Esophagus (tissue), 2 donors: ENCODE measurements around the gene MAML1. TPM values are rescaled to one million over a fixed set of nuclear protein-coding genes. Genes with fewer than 3 reads are reported as not detected.
A peak's percentile ranks its signal among the peaks of the same experiment; 100 is the strongest.

Experiments used
- H3K27ac ChIP-seq, 2 donors: one replicate each; pipeline ENCODE4 v1.5.1; 2013; ENCODE audit warnings: low read depth in 2 of 2, mild to moderate bottlenecking in 2 of 2, inconsistent platforms in 1 of 2, low read length in 1 of 2, moderate library complexity in 1 of 2
- H3K27me3 ChIP-seq, 2 donors: one replicate each; pipeline ENCODE4 v1.6.1; 2013; ENCODE audit warnings: low read length in 2 of 2, control low read depth in 1 of 2, mild to moderate bottlenecking in 1 of 2; ENCODE audit not compliant: insufficient read depth in 2 of 2, control insufficient read depth in 1 of 2
- H3K36me3 ChIP-seq, 2 donors: one replicate each; pipeline ENCODE4 v1.6.1; 2013; ENCODE audit warnings: low read length in 1 of 2; ENCODE audit not compliant: control insufficient read depth in 2 of 2, insufficient read depth in 2 of 2
- H3K4me1 ChIP-seq, 2 donors: one replicate each; pipeline ENCODE4 v1.6.1; 2013; ENCODE audit warnings: low read length in 1 of 2; ENCODE audit not compliant: control insufficient read depth in 2 of 2, insufficient read depth in 2 of 2
- H3K4me3 ChIP-seq, 2 donors: one replicate each; pipeline ENCODE4 v1.5.1; 2013; ENCODE audit warnings: low read length in 2 of 2, mild to moderate bottlenecking in 2 of 2, low read depth in 1 of 2, moderate library complexity in 1 of 2
- H3K9me3 ChIP-seq, 2 donors: one replicate each; pipeline ENCODE4 v1.6.1; 2013; ENCODE audit warnings: mild to moderate bottlenecking in 2 of 2, low read depth in 1 of 2, low read length in 1 of 2, moderate library complexity in 1 of 2; ENCODE audit not compliant: control insufficient read depth in 2 of 2, insufficient read depth in 1 of 2
- WGBS, 2 donors: extraction: QIAGEN DNeasy Blood & Tissue Kit; methylation state at CpG; one replicate each; pipeline ENCODE4 v1.1.7; 2013; 5-methylcytosine and 5-hydroxymethylcytosine counted together
- polyA plus RNA-seq, 2 donors: library from polyadenylated mRNA; stranded (reverse); fragments of 200-250 nt; gene quantifications; one replicate each; pipeline ENCODE4 v1.2.3, GENCODE V29; 2013
- donor health status: healthy with polysubstance abuse.
- donor health status: Bipolar disorder and iron deficiency.

The MAML1 gene
- polyA plus RNA-seq, 2 donors: 7.1 to 7.9 TPM

- WGBS, 2 donors: 67 to 73% methylated on average over 21 of the region's 21 CpGs
- peak overlapping the region; percentile 82 to 91 for H3K27ac ChIP-seq
Observed at GRCh38 chr5:179796877-179797608, 64.4 kb downstream of the MAML1 start.

GRCh38 chr5:179797741-179798140 lies 65.1 kb downstream of the MAML1 start:
- WGBS, 2 donors: 84 to 87% methylated on average over 26 to 30 of the region's 30 CpGs
- no peaks in the 10 kb centered on the region for H3K9me3 ChIP-seq
- H3K4me3 ChIP-seq: no peak overlapping the region
- no peaks in the 10 kb centered on the region for H3K27me3 ChIP-seq
- H3K4me1 ChIP-seq: peaks cover 3 to 30% of the 10 kb centered on the region in 2 donors
- H3K36me3 ChIP-seq: peaks cover 4 to 34% of the 10 kb centered on the region in 2 donors
- no peak overlapping the region for H3K27ac ChIP-seq

More at GRCh38 chr5:179796877-179797608, 64.4 kb downstream of the MAML1 start:
- no peak overlapping the region for H3K4me3 ChIP-seq
- H3K4me1 ChIP-seq: peaks cover 3 to 24% of the 10 kb centered on the region in 2 donors
- H3K9me3 ChIP-seq: no peaks in the 10 kb centered on the region
- H3K36me3 ChIP-seq: peaks cover 4 to 34% of the 10 kb centered on the region in 2 donors
- H3K27me3 ChIP-seq: no peaks in the 10 kb centered on the region

GRCh38 chr5:179798144-179798770 lies 65.6 kb downstream of the MAML1 start:
- no peak overlapping the region for H3K4me3 ChIP-seq
- H3K27ac ChIP-seq: no peak overlapping the region
- 92 to 93% methylated on average over 23 of the region's 23 CpGs for WGBS, 2 donors
- peaks cover 4 to 34% of the 10 kb centered on the region in 2 donors for H3K36me3 ChIP-seq
- H3K27me3 ChIP-seq: no peaks in the 10 kb centered on the region
- H3K9me3 ChIP-seq: no peaks in the 10 kb centered on the region
- H3K4me1 ChIP-seq: peaks cover 3 to 34% of the 10 kb centered on the region in 2 donors

GRCh38 chr5:179798771-179799643 lies 66.4 kb downstream of the MAML1 start:
- 92 to 96% methylated on average over 36 of the region's 36 CpGs for WGBS, 2 donors
- no peaks in the 10 kb centered on the region for H3K9me3 ChIP-seq
- peaks cover 3 to 33% of the 10 kb centered on the region in 2 donors for H3K4me1 ChIP-seq

GRCh38 chr5:179799644-179799973 lies 67.0 kb downstream of the MAML1 start:
- Histone ChIP-seq H3K36me3 (peaks cover 4 to 34% of the 10 kb centered on the region in 2 donors), H3K27ac (no peak overlapping the region), H3K9me3 (no peaks in the 10 kb centered on the region), H3K27me3 (no peaks in the 10 kb centered on the region), H3K4me3 (no peak overlapping the region), H3K4me1 (peaks cover 7 to 33% of the 10 kb centered on the region in 2 donors)
- 84 to 87% methylated on average over 5 of the region's 5 CpGs for WGBS, 2 donors

More at GRCh38 chr5:179798771-179799643, 66.4 kb downstream of the MAML1 start:
- H3K4me3 ChIP-seq: no peak overlapping the region
- no peaks in the 10 kb centered on the region for H3K27me3 ChIP-seq
- peaks cover 4 to 34% of the 10 kb centered on the region in 2 donors for H3K36me3 ChIP-seq
- no peak overlapping the region for H3K27ac ChIP-seq

- no peak overlapping the region for H3K27ac ChIP-seq
- H3K36me3 ChIP-seq: peaks cover 4 to 34% of the 10 kb centered on the region in 2 donors
- WGBS, 2 donors: 94 to 95% methylated on average over 19 to 21 of the region's 21 CpGs
- H3K4me3 ChIP-seq: no peak overlapping the region
- no peaks in the 10 kb centered on the region for H3K9me3 ChIP-seq
- peaks cover 11 to 37% of the 10 kb centered on the region in 2 donors for H3K4me1 ChIP-seq
- no peaks in the 10 kb centered on the region for H3K27me3 ChIP-seq
Observed at GRCh38 chr5:179800071-179800695, 67.6 kb downstream of the MAML1 start.

GRCh38 chr5:179800696-179801201 lies 68.1 kb downstream of the MAML1 start:
- H3K27ac ChIP-seq: no peak overlapping the region
- no peaks in the 10 kb centered on the region for H3K27me3 ChIP-seq
- no peaks in the 10 kb centered on the region for H3K9me3 ChIP-seq
- no peak overlapping the region for H3K4me3 ChIP-seq
- H3K36me3 ChIP-seq: peaks cover 4 to 34% of the 10 kb centered on the region in 2 donors
- peaks cover 11 to 40% of the 10 kb centered on the region in 2 donors for H3K4me1 ChIP-seq
- WGBS, 2 donors: 85 to 86% methylated on average over 12 of the region's 12 CpGs

GRCh38 chr5:179801304-179802206 lies 68.9 kb downstream of the MAML1 start:
- Histone ChIP-seq H3K36me3 (peaks cover 4 to 34% of the 10 kb centered on the region in 2 donors), H3K4me1 (peaks cover 11 to 38% of the 10 kb centered on the region in 2 donors), H3K27ac (no peak overlapping the region), H3K27me3 (no peaks in the 10 kb centered on the region), H3K9me3 (no peaks in the 10 kb centered on the region), H3K4me3 (no peak overlapping the region)
- 60 to 61% methylated on average over 67 of the region's 67 CpGs for WGBS, 2 donors
